RWPE1 (cell line): ENCODE results near the gene SLC7A7.

Experiments used
- CTCF ChIA-PET: fragments of 350-600 bp; sonication (Branson Sonifier 250); formaldehyde crosslinking; extraction: SDS; loops from one replicate; lab custom pipeline; 2021; lab: Yijun Ruan, JAX
- POLR2A ChIA-PET: fragments of 400-600 bp; formaldehyde crosslinking; extraction: SDS; loops from one replicate; lab custom pipeline; 2020; ENCODE audit warnings: antibody characterized with exemption; ENCODE audit not compliant: low non-redundant PET; lab: Yijun Ruan, JAX
- DNase-seq: peaks from one replicate; pipeline ENCODE4 v3.0.0; 2012; ENCODE audit warnings: low spot score
- H3K27ac ChIP-seq: fragments of 450-650 bp; 2 replicates; pipeline ENCODE4 v1.5.1; 2017
- TF ChIP-seq, protein P1 (sequence below): fragments of 450-650 bp; conservative IDR thresholded peaks from 2 replicates; pipeline ENCODE4 v1.5.1; 2017; ENCODE audit warnings: low read depth, mild to moderate bottlenecking

Gene SLC7A7

DNA sequence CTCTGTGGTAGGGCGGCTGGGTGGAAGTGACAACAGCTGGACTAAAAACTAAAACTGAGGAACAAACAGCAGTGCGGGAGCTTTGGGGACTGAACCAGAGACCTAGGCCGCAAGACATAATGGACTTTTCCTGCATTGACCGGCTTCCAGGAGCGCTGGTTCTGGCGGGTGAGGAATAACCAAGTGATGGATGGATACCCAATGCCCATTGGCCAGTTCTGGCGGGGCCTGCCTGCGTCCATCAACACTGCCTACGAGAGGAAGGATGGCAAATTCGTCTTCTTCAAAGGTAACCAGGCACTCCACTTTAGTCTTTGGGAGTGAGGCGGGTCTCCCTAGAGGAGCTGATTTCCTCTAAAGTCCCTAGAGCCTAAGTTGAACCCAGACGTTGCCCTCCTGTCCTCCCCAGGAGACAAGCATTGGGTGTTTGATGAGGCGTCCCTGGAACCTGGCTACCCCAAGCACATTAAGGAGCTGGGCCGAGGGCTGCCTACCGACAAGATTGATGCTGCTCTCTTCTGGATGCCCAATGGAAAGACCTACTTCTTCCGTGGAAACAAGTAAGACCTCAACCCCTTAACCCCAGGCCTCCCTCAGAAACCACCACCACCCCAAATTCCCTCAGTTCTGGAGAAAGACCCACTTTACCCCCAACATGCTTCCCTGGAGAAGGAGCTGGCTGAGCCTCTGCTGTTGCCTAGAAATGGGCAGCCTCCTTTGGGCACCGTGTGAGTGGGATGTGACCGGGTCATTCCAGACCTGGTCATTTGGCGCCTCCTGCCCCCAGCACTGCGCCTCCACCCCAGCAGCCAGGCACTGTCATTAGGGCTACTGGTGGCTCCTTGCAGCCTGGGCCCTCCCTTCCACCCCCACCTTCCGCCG is 29.2 kb upstream of the SLC7A7 start:
- no peak for DNase-seq
- TF ChIP-seq, protein P1, sequence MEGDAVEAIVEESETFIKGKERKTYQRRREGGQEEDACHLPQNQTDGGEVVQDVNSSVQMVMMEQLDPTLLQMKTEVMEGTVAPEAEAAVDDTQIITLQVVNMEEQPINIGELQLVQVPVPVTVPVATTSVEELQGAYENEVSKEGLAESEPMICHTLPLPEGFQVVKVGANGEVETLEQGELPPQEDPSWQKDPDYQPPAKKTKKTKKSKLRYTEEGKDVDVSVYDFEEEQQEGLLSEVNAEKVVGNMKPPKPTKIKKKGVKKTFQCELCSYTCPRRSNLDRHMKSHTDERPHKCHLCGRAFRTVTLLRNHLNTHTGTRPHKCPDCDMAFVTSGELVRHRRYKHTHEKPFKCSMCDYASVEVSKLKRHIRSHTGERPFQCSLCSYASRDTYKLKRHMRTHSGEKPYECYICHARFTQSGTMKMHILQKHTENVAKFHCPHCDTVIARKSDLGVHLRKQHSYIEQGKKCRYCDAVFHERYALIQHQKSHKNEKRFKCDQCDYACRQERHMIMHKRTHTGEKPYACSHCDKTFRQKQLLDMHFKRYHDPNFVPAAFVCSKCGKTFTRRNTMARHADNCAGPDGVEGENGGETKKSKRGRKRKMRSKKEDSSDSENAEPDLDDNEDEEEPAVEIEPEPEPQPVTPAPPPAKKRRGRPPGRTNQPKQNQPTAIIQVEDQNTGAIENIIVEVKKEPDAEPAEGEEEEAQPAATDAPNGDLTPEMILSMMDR = no peak
- ChIA-PET POLR2A (no interaction called here), CTCF (interaction anchor here (0.7 to 1.8 kb wide), 2 partner anchors 8 kb away, joined by 3 to 5 read pairs; no protein-coding TSS in a partner anchor)
- peak overlapping the region; percentile 99 for H3K27ac ChIP-seq

GRCh38 chr14:22843123-22843925 is 28.1 kb upstream of the SLC7A7 start:
- H3K27ac ChIP-seq = peak overlapping the region; percentile 99
- TF ChIP-seq, protein P1 = no peak
- CTCF ChIA-PET = interaction anchor here (0.6 to 1.8 kb wide), 3 partner anchors 7 to 273 kb away, joined by 3 to 5 read pairs (median 3); no protein-coding TSS in a partner anchor
- POLR2A ChIA-PET = no interaction called here
- DNase-seq = no peak

- TF ChIP-seq, protein P1 = no peak
- H3K27ac ChIP-seq = peak overlapping the region; percentile 99
- CTCF ChIA-PET = interaction anchor here (0.6 to 1.8 kb wide), 2 partner anchors 10 to 272 kb away, joined by 3 to 5 read pairs; no protein-coding TSS in a partner anchor
- no peak for DNase-seq
- POLR2A ChIA-PET = no interaction called here
Measured at GRCh38 chr14:22842211-22843122, 27.2 kb upstream of the SLC7A7 start.

DNA sequence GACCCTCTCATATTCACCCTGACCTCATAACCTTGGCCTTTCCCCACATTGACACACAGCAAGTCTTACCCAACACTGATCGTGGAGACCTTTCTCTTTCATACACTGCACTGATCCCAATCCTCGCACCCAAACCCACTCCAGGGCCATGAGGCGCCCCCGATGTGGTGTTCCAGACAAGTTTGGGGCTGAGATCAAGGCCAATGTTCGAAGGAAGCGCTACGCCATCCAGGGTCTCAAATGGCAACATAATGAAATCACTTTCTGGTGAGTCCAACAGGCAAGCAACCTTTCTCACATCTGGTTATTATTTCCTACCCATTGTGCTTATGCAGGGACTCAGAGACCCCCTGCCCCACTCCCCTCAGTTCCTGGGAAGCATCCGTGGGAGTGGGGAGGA is 26.5 kb upstream of the SLC7A7 start:
- TF ChIP-seq, protein P1 = no peak
- peak overlapping the region; percentile 99 for H3K27ac ChIP-seq
- POLR2A ChIA-PET = no interaction called here
- DNase-seq = no peak
- CTCF ChIA-PET = no interaction called here

- peak overlapping the region; percentile 99 for H3K27ac ChIP-seq
- TF ChIP-seq, protein P1 = no peak
- DNase-seq = no peak
- ChIA-PET POLR2A (no interaction called here), CTCF (interaction anchor here (1.0 kb wide), 1 partner anchor 284 kb away, joined by 4 read pairs; no protein-coding TSS in a partner anchor)
Measured at GRCh38 chr14:22841311-22841710, 26.1 kb upstream of the SLC7A7 start.
